Superior temporal gyrus (tissue), 1 donor: Measurements from ENCODE around the gene MICAL3.

ENCODE experiments used
- DNase-seq: peaks from one replicate; pipeline ENCODE4 v3.0.0-alpha.2; 2016; ENCODE audit errors: extremely low spot score

Gene MICAL3

DNA sequence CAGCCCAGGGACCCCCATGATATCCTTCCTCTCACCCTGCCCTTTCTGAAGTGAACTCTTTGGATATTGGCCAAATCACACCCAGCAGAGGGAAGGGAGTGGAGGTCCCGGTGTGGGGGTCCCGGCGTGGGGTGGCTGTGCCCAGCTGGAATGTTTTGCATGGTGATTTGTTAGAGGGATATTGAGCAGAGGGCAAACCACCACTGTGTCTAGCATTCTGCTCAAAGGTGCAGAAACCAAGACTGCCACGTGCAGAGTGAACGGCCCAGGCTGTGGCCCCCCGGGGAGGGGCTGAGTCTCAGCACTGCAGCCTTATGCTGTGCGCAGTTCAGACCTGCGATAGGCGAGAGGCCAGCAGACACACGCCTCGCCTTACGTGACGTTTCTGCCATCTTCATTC, 242.2 kb downstream of the MICAL3 start:
- no peak for DNase-seq

DNA sequence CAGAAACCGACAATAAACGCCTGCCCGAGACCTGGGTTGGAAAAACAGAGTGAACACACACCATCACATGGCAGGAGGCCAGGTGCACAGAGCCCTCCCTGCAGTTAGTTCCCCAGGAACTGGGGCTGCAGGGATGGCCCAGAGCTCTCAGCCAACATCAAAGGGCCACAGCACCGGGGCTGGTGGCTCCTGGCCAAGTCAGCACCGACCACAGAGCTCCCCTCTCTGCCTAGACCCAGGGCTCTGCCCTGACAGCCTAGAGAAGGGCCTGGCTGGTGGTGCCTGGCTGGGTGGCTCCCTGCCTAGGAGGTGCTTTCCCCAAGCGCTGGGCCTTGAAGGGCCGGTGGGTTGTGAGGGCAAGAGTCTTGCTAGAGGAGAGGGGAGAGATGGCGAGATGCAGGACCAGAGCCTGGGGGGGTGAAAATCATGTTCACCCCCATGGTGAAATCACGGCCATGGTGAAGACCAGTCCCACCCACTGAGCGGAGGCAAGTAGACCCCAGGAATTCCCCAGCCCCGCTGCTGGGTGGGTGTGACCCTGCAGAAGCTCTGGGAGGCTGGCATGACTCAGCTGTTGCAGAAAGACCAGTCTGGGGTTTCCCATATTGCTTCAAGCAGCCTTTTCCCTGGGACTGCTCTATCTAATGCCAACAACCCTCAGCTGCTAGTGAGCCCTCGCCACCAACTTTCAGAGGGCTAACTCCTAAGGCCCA, 242.9 kb downstream of the MICAL3 start:
- no peak for DNase-seq

DNA sequence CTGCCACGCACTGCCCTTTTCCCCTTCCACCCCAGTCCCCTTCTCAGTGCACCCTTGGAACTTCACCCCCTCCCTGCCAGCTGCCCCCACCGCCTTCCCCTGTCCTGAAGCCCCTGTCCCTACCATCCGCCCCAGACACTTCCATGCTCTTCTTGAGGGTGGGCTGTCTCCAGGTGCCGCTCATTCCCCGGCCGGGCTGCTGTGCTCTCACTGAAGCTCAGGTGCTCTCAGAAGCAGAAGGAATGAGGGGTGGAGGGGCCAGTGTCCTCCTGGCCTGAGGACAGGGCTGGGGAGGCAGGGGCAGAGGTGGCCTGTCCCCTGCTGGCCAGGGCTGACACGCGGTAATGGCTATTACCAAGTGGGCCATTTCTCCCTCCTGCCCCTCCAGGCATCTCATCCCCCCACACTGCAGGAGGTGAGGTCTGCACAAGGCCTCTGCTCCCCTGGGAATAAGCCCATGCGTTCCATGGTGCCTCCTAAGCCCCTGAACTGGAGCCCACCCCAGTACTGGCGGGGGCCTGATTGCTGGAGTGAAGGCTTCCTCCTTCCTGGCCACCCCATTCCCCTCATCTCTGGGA, 243.5 kb downstream of the MICAL3 start:
- no peak for DNase-seq

DNA sequence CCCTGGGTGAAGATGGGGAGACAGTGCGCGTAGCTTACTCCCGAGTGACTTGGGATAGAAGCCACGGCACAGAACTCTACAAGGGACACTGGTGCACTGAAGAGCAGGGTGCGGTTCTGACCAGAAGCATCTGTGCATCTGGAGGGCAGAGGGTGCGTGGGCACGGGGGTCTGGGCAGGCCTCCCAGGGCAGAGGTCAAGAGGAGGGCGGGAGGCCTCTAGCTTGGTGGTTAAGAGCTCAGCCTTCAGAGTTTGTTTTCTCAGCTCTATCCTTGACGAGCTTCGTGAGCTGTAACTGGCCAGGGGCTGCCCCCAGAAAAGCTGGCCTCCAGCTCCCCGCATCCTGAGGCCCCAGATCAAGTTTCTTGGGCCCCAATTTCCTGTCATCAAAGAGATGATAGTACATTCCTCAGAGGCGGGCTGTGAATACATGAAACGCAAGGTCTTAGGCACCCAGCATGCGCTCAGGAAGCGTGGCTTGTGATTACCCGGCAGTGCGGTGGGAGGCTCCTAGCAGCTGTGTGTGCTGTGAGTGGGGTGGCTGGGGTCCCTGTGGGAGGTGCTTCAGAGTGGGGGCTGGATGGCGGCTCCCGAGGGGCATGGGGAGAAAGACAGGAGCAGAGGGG, 244.1 kb downstream of the MICAL3 start:
- no peak for DNase-seq

DNA sequence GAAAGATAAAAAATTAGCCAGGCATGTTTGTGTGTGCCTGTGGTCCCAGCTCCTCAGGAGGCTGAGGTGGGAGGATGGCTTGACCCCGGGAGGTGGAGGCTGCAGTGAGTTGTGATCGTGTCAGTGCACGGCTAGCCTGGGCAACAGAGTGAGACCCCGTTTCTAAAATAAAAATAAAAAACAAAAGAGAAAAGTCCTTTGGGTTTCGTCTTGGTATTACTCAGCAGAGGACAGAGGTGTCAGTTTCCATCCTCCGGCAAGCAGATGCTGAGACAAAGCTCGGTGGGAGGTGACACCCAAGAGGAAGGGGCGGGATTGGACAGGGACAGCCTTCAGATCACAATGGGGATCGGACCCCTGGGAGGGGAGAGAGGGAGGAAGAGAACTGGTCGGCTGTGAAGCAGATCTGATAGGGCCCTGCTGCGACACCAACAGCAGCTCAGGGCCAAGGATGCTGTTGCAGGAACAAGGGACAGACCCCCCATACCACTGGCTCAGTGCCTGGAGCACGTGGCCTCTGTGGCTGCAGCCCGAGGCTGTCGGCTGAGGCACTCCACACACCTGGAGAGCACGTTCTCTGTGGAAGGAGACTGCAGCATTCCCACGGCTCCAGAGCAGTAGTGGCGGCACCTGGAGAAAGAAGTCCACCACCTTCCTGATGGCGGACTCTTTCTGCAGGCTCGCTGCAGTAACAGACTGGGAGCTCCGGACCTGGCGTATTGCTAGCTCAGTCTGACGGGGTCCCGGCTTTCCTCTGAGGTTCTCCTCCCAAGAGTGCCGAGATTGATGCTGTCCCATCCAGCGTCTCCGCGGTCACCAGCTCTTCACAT, 244.9 kb downstream of the MICAL3 start:
- DNase-seq = no peak

DNA sequence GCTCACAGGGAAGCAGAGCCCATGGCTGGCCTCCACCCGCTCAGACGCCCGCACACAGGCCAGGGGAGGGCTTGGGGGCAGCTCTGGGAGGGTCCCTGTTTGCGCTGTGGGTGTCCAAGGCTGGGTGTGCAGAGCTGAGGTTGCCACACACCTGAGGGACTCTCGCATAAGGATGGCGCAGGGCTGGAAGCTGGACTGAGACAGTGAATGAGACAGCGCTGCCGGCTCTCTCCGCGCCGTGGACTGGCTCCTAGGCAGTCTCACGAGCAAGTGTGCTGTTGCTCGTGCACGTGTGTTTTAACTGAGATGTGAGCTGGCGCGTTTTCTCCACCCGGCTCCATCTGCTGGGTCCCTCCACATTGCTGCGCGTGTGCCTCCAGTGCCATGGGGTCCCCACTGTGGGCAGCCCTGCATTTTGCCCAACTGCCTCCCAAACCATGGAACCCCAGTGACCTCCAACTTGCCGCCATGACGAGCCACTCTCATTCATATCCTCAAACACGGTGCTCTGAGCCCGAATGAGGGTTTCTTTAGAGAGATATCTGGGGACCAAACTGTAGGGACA, 245.9 kb downstream of the MICAL3 start:
- no peak for DNase-seq

DNA sequence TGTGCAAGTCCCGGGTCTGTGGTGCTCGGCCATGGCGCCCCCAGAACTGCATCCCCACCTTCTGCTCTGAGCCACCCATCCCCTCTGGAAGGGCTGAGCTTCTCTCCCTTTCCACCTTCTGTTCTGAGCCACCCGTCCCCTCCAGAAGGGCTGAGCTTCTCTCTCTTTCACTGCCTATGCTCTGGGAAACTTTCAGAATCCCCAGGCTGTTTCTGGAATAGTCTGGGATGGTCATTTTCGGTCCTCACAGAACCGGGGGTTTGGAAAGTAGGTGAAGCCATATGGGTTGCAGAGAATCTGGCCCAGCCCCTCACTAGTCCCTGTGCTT, 246.7 kb downstream of the MICAL3 start:
- DNase-seq = no peak

DNA sequence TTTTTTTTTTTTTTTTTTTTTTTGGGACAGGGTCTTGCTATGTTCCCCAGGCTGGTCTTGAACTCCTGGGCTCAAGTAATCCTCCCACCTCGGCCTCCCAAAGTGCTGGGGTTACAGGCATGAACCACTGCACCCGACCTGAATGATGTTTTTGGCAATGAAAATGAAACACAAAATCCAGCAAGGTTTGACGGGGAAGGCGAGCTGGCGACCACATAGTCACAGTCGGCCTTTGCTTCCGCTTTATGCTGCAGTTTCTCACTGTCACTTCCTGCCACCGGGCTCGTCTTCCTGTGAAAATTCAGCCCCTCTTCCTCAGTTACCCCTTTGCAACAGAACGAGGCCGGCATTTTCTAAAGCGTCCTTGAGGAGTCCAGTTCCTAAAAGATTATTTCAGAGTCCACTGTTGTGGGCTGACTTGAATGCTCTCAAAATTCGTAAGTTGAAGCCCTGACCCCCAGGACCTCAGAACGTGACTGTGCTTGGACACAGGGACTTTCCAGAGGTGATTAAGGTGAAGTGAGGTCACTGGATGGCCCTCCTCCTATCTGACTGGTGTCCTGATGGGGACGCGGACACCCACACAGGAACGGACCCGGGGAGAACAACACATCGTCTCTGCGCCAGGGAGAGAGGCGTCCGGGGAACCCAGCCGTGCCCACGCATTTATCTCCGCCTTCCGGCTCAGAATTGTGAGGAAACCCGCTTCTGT, 247.2 kb downstream of the MICAL3 start:
- no peak for DNase-seq

DNA sequence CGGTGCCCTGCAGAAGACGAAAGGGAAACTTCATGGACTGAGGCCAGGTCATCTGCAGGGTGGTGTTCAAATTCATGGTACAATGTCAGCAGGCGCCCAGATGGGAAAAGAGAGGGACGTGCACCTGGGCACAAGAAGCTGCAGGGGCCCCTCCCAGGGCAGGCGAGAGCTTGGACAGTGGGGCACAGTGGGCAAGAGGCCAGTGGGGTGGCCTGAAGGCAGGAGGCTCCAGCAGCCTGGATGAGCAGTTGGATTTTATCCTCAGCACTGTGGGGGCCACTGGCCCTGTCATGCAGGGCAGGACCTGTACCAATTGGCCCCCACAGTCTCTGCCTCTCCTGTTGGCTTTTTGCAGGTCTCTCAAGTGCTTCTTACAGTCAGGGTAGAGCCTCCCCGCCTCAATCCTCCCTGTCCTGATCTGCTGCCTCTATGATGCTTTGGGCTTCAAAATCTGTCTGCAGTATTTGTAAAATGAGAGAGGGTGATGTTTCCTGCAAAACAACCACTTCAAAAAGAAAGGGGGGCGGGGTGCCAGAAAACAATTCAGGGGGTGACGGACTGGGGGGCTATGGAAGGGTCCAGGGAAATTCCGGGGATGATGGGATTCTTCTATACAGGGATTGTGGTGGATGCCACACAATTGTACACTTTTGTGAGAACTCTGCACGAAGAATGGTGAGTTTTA, 248.4 kb downstream of the MICAL3 start:
- DNase-seq = no peak

DNA sequence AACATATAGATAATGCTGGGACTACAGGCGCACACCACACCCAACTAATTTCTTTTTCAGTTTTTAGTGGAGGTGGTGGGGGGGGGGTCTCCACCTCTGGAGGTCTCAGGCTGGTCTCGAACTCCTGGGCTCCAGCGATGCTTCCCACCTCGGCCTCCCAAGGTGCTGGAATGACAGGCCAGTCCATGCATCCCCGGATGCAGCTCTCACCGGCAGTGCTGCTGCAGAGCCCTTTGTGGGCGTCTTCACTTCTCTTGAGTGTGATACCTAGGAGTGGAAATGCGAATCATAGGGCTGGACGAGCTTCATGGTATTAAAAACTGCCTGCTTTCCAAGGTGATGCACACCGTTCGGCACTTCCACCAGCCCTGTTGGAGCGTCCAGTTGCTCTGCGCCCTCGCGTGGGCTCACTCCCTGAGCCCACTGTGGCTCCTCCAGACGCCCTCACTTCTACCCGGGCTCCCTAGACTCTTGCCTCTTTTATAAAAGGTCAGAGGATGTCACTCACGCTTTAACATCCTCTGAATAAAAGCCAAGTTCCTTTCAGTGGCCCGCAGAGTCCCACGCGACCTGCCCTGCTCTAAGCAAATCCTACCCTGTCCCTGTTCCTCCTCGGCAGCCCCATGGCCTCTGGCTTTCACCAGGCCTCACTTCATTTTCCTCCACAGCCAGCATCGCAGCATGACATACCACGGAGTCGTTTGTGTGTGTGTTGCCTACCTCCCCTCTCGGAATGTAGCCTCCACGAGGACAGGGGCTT, 249.3 kb downstream of the MICAL3 start:
- DNase-seq = no peak

DNA sequence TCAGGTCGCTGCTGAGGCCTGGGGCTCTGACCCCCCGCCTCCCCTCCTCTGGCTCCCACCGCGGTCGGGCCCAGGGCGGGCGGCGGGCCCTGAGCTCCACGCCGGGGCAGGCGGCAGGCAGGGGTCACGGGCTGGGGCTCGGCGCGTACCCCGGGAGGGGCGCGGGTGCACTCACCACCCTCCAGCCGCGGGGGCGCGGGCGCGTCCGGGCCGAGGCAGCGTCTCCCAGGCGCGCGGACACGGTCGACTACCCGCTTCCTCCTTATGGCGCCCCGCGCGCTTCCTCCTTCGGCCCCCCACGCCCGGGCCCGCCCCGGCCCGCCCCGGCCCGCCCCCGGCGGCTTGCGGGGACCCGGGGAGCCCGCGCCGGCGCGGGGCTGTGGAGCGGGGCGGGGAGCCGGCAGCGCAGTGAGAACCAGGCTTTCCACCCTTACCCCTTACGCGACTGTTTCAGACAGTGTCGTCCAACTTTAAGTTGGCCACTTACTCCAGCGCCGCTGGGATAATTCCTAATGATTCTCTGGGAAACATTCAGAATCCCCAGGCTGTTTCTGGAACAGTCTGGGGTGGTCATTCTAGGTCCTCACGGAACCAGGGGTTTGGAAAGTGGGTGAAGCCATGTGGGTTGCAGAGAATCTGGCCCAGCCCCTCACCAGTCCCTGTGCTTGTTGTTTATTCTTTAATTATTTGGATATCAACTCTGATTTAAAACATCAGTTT, 250.0 kb downstream of the MICAL3 start, which contains the start of gene BID:
TSS of gene BID (minus strand) at position 264 of the 720 bp plus-strand sequence. CDS start 24,353 bp downstream, outside the sequence.
- no peak for DNase-seq

DNA sequence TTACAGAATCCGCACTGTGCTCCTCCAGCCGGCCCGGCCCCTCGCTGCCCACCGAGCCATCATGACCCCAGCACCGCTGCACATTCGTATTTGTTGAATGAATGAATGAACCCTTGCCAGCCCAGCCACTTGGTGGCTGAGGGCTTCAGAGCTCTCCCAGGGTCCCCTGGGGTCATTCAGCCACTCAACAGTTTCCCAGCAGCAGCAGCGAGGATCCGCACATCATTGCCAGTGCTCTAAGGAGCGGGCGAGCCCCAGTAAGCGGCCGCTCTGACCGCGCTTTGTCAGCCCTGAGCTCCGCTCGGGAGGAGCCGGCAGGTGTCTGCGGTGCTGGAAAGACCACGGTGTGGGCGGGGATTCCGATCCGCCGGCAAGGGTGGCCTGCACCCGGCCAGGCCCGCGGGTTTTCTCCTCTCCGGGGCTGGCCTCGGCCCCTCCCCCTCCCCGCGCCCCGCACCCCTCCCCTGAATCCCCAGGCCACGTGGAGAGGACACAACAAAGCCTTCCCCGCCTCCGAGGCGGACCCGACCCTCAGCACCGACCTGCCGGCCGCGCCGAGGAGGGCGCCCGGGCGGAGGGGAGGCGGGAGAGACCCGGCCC, 250.7 kb downstream of the MICAL3 start:
- DNase-seq = no peak

DNA sequence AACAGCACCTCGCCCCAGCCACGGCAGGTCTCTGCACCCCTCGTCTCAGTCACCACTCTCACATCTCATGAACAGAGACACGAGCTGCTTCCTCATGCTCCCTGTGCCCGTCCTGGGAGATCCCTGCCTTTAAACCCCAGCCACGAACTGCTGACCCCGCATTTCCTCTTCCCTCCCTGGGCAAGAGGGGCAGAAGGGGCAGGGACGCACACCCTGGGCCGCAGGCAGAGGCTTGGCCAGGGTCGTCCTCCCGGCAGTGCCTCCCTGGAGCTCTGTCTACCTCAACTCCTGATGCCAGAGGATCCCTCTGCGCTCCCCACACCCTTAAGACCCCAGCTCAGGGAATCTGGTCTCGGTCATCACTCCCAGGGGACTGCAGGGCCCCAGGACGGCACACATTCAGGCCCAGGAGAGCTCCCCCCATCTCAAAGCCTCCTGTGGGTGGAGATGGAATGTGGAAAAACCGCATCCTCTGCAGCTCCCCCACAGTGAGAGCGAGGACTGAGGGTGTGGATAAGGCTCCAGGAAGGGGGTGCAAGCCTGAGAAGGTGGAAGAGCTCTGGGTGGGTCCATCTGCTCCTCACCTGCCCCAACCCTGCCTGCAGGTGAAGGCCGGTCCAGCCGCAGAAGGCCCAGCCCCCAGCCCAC, 251.3 kb downstream of the MICAL3 start:
- DNase-seq = no peak

DNA sequence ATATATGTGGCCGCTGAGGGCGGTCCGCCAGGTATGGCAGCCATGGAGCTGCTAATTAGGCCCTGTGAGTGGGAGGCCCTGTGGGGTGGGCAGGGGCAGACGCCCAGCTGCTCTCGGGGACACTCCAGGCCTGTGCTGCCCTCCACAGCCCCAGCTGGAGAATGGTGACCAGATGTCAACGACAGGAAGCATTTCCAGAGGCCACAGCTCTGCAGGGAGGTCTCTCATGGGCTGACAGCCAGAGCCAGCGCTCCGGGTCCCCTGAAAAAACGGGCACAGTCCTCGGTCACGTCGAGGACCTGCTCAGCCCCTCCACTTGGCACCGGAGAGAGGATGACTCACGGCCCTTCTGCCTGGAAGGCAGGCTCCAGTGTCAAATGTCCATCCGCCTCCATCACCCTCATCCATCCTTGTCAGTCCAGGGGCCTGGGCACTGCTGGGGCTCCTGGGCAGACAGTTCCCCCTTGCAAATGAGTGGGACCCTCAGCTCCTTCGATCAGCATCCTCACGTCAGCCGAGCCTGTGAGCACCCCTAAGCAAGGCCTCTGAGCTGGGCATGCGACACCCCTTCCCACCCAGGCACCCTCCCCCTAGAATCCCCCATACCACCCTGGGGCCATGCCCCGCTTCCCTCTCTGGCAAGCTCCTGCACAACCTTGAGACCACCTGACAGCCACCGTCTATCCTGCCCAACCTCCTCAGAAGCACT, 252.0 kb downstream of the MICAL3 start:
- no peak for DNase-seq

DNA sequence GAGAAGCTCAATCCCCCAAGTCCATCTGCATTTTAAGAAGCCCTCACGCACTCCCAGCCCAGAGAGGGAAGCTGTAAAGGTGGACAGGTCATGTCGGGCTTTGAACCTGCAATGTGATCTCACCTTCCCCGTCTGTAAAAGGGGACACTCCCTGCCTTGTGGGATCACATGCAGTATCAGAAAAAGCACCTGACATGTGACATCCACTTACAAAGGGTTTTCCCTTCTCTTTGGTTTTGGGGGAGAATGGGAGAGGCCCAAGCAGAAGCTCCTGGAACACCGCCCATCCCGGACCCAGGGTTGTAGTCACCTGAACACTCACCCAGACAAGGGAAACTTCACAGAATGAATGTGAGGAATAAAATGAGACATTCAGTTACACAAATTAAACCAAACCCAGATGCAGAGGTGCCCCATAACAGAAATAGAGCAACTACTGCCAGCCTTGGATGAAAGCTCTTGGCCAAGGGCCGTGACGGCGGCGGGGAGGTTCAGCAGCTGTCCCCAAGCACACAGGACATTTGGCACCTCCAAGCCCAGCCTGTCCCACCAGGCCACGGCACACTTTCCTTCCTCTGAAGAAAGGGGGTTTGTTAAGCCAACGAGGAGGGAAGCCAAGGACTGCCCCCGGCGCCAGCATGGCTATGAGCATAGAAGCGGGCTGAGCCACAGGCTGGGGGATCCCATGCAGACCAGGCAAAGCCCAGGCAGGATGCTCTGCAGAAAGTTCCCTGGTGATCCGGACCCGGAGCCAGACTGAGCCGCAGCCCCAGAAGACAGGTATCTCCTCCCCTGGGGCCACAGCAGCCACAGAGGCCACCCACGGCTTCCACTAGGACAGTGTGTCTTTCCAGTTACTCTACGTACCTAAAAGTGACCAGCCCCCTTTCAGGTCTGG, 253.9 kb downstream of the MICAL3 start:
- DNase-seq = no peak

DNA sequence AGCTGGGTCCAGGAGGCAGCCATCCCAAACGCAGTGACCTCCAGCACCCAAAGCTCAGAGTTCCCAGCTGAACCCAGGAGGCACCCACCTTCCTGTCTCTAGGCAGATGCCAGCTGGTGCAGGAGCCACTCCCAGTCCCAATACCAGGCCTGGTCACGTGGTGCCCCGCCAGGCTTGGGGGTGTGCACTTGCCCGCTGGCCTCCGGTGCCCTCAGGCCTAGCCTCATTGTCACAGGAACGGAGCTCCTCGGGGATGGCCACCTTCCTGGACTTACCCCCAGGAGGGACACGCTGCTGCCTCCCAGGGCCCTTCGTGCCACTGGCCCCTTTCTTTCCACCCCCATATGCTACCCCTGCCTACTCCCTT, 254.7 kb downstream of the MICAL3 start:
- no peak for DNase-seq
